Anterior cingulate cortex (tissue), 58 donors: ENCODE data around the gene SIGLEC9.
A peak's percentile ranks its signal among the peaks of the same experiment; 100 is the strongest.
"Not testable (repeated sequence)": the region's sequence is repeated elsewhere in the genome, so short reads cannot be mapped to it uniquely, and the experiment has no call there.

Experiments used
- DNase-seq, 58 donors: peaks; one replicate each; lab custom pipeline; 2025; lab: John Stamatoyannopoulos, UW

SIGLEC9 gene

GRCh38 chr19:51141181-51141580 lies 16.5 kb downstream of the SIGLEC9 start:
- no peak for DNase-seq

- DNase-seq = peak in 4 of 58 donors; percentile 12 to 25 (median 18)
Measured at GRCh38 chr19:51142119-51142518, 17.4 kb downstream of the SIGLEC9 start, which contains the start of gene SIGLEC7. TSS of gene SIGLEC7 (plus strand) at chr19:51142301. CDS start at chr19:51142370, 69 bp downstream.

- not testable (repeated sequence) for DNase-seq
Measured at GRCh38 chr19:51142809-51143475, 18.2 kb downstream of the SIGLEC9 start.

GRCh38 chr19:51143486-51143885 lies 18.8 kb downstream of the SIGLEC9 start:
- DNase-seq = no peak

DNA sequence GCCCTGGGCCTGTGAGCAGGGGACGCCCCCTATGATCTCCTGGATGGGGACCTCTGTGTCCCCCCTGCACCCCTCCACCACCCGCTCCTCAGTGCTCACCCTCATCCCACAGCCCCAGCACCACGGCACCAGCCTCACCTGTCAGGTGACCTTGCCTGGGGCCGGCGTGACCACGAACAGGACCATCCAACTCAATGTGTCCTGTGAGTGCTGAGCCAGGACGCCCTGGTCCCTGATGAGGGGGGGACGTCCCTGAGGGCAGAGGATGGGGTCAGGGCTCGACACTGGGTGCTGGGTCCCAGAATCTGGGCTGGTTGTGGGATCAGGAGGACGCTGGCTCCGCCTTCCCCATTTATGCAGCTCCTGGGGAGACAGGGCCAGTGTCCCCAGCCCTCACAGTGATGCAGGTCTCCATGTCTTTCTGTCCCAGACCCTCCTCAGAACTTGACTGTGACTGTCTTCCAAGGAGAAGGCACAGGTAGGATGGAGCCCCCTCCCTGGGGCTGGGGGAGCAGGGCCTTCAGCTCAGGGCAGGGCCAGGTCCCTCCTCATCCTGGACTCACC lies 19.9 kb downstream of the SIGLEC9 start:
- no peak for DNase-seq

- DNase-seq = no peak
Measured at GRCh38 chr19:51145916-51146493, 21.3 kb downstream of the SIGLEC9 start.

- DNase-seq = no peak
Measured at GRCh38 chr19:51146751-51147150, 22.0 kb downstream of the SIGLEC9 start.

DNA sequence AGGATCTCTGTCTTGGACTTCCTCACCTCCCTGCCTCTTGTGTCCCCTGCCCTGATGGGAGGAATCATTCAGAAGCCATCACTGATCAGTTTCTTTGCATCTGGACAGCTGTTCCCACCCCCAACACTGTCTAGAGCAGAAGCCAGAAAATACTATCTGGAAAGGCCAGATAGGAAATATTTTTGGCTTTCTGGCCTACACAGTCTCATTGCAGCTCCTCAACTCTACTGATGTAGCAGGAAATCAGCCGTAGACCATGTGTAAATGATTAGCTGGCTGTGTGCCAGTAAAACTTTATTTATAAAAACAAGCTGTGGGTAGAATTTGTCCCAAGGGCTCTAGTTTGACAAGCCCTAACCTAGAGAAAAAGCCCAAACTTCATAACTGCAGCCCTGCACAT lies 23.0 kb downstream of the SIGLEC9 start:
- no peak for DNase-seq

- no peak for DNase-seq
Measured at GRCh38 chr19:51148580-51148979, 23.9 kb downstream of the SIGLEC9 start.

GRCh38 chr19:51150627-51151026 lies 25.9 kb downstream of the SIGLEC9 start:
- no peak for DNase-seq

- DNase-seq = no peak
Measured at GRCh38 chr19:51156710-51157109, 32.0 kb downstream of the SIGLEC9 start.

DNA sequence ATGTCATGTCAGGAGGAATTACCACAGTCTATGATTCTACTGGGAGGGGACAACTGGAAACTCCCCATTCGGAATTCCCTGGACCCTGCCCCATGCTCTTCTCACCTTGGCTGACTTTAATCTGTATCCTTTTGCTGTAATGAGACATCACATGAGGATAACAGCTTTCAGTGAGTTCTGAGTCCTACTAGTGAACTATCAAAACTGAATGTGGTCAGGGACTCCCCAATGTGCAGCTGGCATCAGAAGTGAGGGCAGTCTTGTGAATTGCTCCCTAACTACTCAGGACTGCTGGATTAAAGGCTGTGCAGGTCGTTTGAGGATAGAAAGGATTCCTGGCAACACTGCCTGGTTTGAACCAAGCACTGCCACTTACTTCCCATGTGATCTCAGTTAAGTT lies 32.6 kb downstream of the SIGLEC9 start:
- no peak for DNase-seq

GRCh38 chr19:51158474-51159129 lies 33.9 kb downstream of the SIGLEC9 start:
- peak in 6 of 58 donors; percentile 6 to 57 (median 17) for DNase-seq

DNA sequence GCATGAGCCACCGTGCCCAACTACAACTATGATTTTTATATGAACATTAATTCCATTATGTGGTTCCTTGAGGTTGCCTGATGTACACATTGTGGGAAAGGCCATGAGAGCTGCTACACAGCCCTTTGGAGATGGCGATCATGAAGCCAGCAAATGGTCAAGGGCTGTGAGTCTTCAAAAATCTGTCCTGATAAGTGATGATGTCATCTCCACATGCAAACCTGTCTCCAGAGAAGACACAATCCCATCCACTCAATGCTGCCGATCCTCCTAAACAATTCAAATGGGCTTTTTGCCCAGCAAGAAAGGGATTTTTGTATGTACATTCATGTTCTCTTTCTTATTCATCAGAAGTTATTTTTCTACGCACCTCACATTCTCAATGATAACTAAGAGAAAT lies 35.0 kb downstream of the SIGLEC9 start:
- no peak for DNase-seq

DNA sequence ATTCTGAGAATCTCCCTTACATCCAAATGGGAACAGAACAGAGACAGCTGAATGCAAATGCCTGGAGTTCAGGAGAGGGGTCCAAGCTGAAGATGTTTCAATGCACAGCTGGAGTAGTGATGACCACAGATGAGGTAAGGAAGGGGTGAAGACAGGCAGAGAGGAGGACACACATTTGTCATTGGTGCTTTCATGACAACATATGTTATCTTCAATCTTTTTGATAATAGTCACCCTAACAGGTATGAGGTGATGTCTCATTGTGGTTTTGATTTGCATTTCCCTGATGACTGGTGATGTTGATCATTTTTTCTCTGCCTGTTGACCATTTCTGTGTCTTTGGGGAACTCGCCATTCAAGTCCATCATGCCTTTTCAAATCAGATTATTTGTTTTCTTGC lies 36.6 kb downstream of the SIGLEC9 start:
- DNase-seq = no peak

DNA sequence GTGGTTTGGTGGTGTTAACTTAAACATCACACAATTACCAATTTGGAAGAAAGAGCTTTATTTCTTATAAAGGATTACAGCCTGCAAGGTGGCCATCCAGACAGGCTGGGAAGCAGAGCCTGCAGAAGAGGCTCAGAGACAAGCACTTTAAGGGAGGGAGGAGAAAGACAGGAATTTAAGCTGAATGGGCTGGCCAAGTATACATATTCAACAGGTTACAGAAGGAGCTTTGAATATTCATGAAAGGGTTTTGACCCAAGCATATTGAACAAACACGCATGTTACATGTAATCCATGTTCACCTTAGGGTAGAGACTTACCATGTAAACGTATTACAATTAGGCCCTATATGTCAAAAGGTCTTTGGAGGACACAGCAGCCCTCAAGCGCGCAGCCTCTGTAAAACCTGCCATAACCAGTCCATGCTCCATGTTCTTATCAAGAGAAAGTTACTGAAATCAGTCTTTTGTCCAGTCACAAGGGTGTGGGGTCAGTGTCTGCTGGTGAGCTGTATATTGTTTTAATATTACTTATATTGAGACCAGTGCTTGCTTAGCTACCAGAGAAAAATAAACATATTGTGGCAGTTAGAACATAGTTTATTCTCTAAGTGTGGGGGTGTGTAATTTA lies 37.3 kb downstream of the SIGLEC9 start:
- no peak for DNase-seq

DNA sequence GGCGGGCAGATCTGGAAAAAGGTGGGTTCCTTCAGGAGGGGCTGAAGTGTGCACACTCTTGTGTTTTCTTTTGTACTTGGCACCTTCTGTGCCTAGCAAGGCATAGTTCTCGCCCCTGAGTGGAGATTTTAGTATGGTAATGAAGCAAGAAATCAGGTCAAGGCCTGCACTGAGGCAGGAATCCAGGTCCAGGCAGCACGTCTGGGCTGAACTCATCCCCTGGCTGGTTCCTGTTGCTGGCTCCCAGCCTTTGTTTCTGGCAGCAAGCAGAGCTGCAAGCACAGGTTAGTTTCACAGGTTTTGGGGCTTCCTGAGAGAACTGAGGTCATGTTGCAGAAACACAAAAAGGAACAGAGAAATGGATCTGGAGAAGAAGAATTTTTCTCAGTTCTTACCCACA lies 38.6 kb downstream of the SIGLEC9 start:
- DNase-seq = no peak

DNA sequence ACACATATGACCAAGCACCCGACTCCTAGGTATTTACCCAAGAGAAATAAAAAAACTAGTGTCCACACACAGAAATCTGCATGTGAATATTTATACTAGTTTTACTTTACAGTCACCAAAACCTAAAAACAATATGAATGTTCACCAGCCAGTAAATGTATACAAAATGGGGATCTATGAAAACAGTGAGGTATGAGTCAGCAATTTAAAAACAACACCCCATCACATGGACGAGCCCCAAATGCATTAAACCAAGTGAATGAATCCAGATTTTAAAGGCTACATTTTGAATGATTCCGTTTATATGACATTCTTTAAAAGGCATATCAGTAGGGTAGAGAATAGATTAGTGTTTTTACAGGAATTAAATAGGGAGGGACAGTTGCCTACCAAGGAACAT lies 39.5 kb downstream of the SIGLEC9 start:
- DNase-seq = no peak

- peak in 9 of 58 donors; percentile 3 to 19 (median 10) for DNase-seq
Measured at GRCh38 chr19:51166846-51167490, 42.3 kb downstream of the SIGLEC9 start.

- DNase-seq = no peak
Measured at GRCh38 chr19:51168564-51169282, 44.0 kb downstream of the SIGLEC9 start.
